KMS-11 (cell line): Measurements from ENCODE around the gene EGFL8.
"Not testable (repeated sequence)": the region's sequence is repeated elsewhere in the genome, so short reads cannot be mapped to it uniquely, and the experiment has no call there.

ENCODE experiments used
- H2AFZ ChIP-seq: fragments of 200-600 bp; sonication (generic); 2 replicates; pipeline ENCODE4 v1.6.1; 2016; ENCODE audit warnings: antibody characterized with exemption, mixed run types, low read depth
- H3K27ac ChIP-seq: fragments of 200-600 bp; sonication (generic); 2 replicates; pipeline ENCODE4 v1.6.1; 2016; ENCODE audit warnings: mild to moderate bottlenecking, mixed run types
- H3K27me3 ChIP-seq: fragments of 200-600 bp; sonication (generic); 2 replicates; pipeline ENCODE4 v1.6.1; 2017; ENCODE audit warnings: mild to moderate bottlenecking, low read depth, mixed run types, moderate library complexity; ENCODE audit not compliant: insufficient read depth
- H3K36me3 ChIP-seq: fragments of 200-600 bp; sonication (generic); 2 replicates; pipeline ENCODE4 v1.6.1; 2017; ENCODE audit warnings: mild to moderate bottlenecking, mixed run types; ENCODE audit not compliant: insufficient read depth
- H3K4me1 ChIP-seq: fragments of 200-600 bp; sonication (generic); 2 replicates; pipeline ENCODE4 v1.6.1; 2016; ENCODE audit warnings: mild to moderate bottlenecking, low read depth, mixed run types; ENCODE audit not compliant: poor library complexity, severe bottlenecking
- H3K4me2 ChIP-seq: fragments of 200-600 bp; sonication (generic); 2 replicates; pipeline ENCODE4 v1.7.0; 2016; ENCODE audit warnings: mild to moderate bottlenecking, mixed run types
- H3K4me3 ChIP-seq: fragments of 200-600 bp; sonication (generic); IDR thresholded peaks from 2 replicates; pipeline ENCODE4 v1.6.1; 2017; ENCODE audit warnings: low read depth, low read length, mixed read lengths; ENCODE audit not compliant: insufficient read depth
- H3K79me2 ChIP-seq: fragments of 200-600 bp; sonication (generic); 2 replicates; pipeline ENCODE4 v1.6.1; 2016; ENCODE audit warnings: low read depth, mixed run types; ENCODE audit not compliant: insufficient read depth
- H3K9ac ChIP-seq: fragments of 200-600 bp; sonication (generic); 2 replicates; pipeline ENCODE4 v1.6.1; 2016; ENCODE audit warnings: mild to moderate bottlenecking, mixed run types
- H4K20me1 ChIP-seq: fragments of 200-600 bp; sonication (generic); 2 replicates; pipeline ENCODE4 v1.6.1; 2016; ENCODE audit warnings: mild to moderate bottlenecking, mixed run types; ENCODE audit not compliant: insufficient read depth
- CTCF ChIP-seq: fragments of 200-600 bp; sonication (generic); conservative IDR thresholded peaks from 2 replicates; pipeline ENCODE4 v1.6.1; 2017; ENCODE audit warnings: low read depth, mild to moderate bottlenecking, antibody characterized with exemption, low read length, moderate library complexity, mixed read lengths

The EGFL8 gene

GRCh38 chr6:32184084-32184640 lies 19.8 kb downstream of the EGFL8 start, which contains the start of gene AGER:
AGER (minus strand) TSS chr6:32184253; CDS start chr6:32184222, 31 bp downstream.
- H3K4me3 ChIP-seq, result no peak within 1 kb of the TSS
- H3K79me2 ChIP-seq, result peaks cover 8% of the 10 kb centered on the region
- peaks cover 10% of the 10 kb centered on the region for H3K4me1 ChIP-seq
- no peak within 1 kb of the TSS for H3K4me2 ChIP-seq
- H3K36me3 ChIP-seq, result no peaks in the 10 kb centered on the region
- no peak within 1 kb of the TSS for H3K9ac ChIP-seq
- no peak within 1 kb of the TSS for H2AFZ ChIP-seq
- TF ChIP-seq CTCF, result no peak
- no peaks in the 10 kb centered on the region for H3K27me3 ChIP-seq
- H3K27ac ChIP-seq, result no peak within 1 kb of the TSS
- no peaks in the 10 kb centered on the region for H4K20me1 ChIP-seq

- not testable (repeated sequence) for H3K36me3 ChIP-seq, H3K27me3 ChIP-seq, H3K4me1 ChIP-seq, H3K4me3 ChIP-seq, H4K20me1 ChIP-seq, H2AFZ ChIP-seq, H3K9ac ChIP-seq, H3K27ac ChIP-seq, H3K4me2 ChIP-seq
- H3K79me2 ChIP-seq, result peaks cover 11% of the 10 kb centered on the region
Measured at GRCh38 chr6:32185681-32186131, 21.3 kb downstream of the EGFL8 start.

GRCh38 chr6:32186151-32186840 lies 21.9 kb downstream of the EGFL8 start:
- not testable (repeated sequence) for H3K9ac ChIP-seq, H4K20me1 ChIP-seq, H3K27ac ChIP-seq, H2AFZ ChIP-seq, H3K36me3 ChIP-seq, H3K4me2 ChIP-seq, H3K27me3 ChIP-seq, H3K4me3 ChIP-seq
- Histone ChIP-seq H3K79me2 (peaks cover 11% of the 10 kb centered on the region), H3K4me1 (peaks cover 15% of the 10 kb centered on the region)

- H2AFZ ChIP-seq, result no peak overlapping the region
- peaks cover 23% of the 10 kb centered on the region for H3K4me1 ChIP-seq
- H3K9ac ChIP-seq, result no peak overlapping the region
- H3K27ac ChIP-seq, result no peak overlapping the region
- no peak overlapping the region for H3K4me2 ChIP-seq
- H3K4me3 ChIP-seq, result no peak overlapping the region
- TF ChIP-seq CTCF, result no peak
- H4K20me1 ChIP-seq, result no peaks in the 10 kb centered on the region
- H3K36me3 ChIP-seq, result no peaks in the 10 kb centered on the region
- H3K79me2 ChIP-seq, result peaks cover 11% of the 10 kb centered on the region
- H3K27me3 ChIP-seq, result no peaks in the 10 kb centered on the region
Measured at GRCh38 chr6:32187009-32187709, 22.8 kb downstream of the EGFL8 start.

- Histone ChIP-seq H3K79me2 (peaks cover 11% of the 10 kb centered on the region), H3K4me1 (peaks cover 30% of the 10 kb centered on the region)
- not testable (repeated sequence) for H3K27ac ChIP-seq, H4K20me1 ChIP-seq, H3K9ac ChIP-seq, H3K27me3 ChIP-seq, H3K4me3 ChIP-seq, H3K36me3 ChIP-seq, H2AFZ ChIP-seq, H3K4me2 ChIP-seq
Measured at GRCh38 chr6:32187725-32188380, 23.5 kb downstream of the EGFL8 start.
